ENCODE measurements around the gene YAP1.

DNA sequence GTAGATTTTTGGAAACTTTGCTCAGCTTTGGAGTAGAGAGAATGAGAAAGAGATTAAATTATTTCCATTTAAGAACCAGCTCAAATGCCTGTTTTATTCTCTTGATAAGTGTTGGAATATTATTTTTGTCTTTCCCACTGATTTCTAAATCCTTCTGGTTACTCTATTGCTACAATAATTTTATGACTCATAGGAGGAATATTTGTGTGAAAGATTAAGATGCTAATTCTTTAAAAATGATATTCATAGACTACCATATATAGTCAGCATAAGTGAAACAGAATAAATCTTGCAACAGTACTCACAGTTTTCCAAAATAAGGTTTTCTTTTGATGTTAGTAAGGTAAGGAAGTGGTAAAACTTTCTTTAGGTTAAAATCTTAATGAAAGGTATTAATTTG lies 60.9 kb downstream of the YAP1 start:
- TF ChIP-seq, protein P1, sequence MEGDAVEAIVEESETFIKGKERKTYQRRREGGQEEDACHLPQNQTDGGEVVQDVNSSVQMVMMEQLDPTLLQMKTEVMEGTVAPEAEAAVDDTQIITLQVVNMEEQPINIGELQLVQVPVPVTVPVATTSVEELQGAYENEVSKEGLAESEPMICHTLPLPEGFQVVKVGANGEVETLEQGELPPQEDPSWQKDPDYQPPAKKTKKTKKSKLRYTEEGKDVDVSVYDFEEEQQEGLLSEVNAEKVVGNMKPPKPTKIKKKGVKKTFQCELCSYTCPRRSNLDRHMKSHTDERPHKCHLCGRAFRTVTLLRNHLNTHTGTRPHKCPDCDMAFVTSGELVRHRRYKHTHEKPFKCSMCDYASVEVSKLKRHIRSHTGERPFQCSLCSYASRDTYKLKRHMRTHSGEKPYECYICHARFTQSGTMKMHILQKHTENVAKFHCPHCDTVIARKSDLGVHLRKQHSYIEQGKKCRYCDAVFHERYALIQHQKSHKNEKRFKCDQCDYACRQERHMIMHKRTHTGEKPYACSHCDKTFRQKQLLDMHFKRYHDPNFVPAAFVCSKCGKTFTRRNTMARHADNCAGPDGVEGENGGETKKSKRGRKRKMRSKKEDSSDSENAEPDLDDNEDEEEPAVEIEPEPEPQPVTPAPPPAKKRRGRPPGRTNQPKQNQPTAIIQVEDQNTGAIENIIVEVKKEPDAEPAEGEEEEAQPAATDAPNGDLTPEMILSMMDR (IDR thresholded peaks at IDR 0.05; ENCODE audit: insufficient read depth, low read length, poor library complexity, severe bottlenecking) = no peak
- TF ChIP-seq EZH2phosphoT487 (conservative IDR thresholded peaks at IDR 0.05; ENCODE audit: low read length) = no peak
